Activated naive CD4-positive, alpha-beta T cell treated with anti-CD3 and anti-CD28 coated beads, Interleukin-2, amount 50 U/mL, for 24 hours (primary cell): ENCODE results near the gene PLA2G2F.

Experiments used
- H3K27ac Mint-ChIP-seq: one replicate; pipeline ENCODE4 v1.8.0; 2021; ENCODE audit warnings: mild to moderate bottlenecking, mixed read lengths
- H3K27me3 Mint-ChIP-seq: one replicate; pipeline ENCODE4 v1.8.0; 2021; ENCODE audit warnings: mixed read lengths
- H3K36me3 Mint-ChIP-seq: one replicate; pipeline ENCODE4 v1.8.0; 2021; ENCODE audit warnings: mixed read lengths
- H3K4me1 Mint-ChIP-seq: one replicate; pipeline ENCODE4 v1.8.0; 2021; ENCODE audit warnings: mixed read lengths
- H3K4me3 Mint-ChIP-seq: one replicate; pipeline ENCODE4 v1.8.0; 2021; ENCODE audit warnings: mild to moderate bottlenecking, mixed read lengths
- H3K9me3 Mint-ChIP-seq: one replicate; pipeline ENCODE4 v1.8.0; 2021; ENCODE audit warnings: mixed read lengths

The PLA2G2F gene

GRCh38 chr1:20184997-20185833 lies 46.1 kb downstream of the PLA2G2F start:
- H3K27me3 Mint-ChIP-seq: no peaks in the 10 kb centered on the region
- H3K36me3 Mint-ChIP-seq: no peaks in the 10 kb centered on the region
- peak overlapping the region; percentile 84 for H3K27ac Mint-ChIP-seq
- H3K9me3 Mint-ChIP-seq: no peaks in the 10 kb centered on the region
- H3K4me1 Mint-ChIP-seq: peaks cover 52% of the 10 kb centered on the region
- peak overlapping the region; percentile 84 for H3K4me3 Mint-ChIP-seq

DNA sequence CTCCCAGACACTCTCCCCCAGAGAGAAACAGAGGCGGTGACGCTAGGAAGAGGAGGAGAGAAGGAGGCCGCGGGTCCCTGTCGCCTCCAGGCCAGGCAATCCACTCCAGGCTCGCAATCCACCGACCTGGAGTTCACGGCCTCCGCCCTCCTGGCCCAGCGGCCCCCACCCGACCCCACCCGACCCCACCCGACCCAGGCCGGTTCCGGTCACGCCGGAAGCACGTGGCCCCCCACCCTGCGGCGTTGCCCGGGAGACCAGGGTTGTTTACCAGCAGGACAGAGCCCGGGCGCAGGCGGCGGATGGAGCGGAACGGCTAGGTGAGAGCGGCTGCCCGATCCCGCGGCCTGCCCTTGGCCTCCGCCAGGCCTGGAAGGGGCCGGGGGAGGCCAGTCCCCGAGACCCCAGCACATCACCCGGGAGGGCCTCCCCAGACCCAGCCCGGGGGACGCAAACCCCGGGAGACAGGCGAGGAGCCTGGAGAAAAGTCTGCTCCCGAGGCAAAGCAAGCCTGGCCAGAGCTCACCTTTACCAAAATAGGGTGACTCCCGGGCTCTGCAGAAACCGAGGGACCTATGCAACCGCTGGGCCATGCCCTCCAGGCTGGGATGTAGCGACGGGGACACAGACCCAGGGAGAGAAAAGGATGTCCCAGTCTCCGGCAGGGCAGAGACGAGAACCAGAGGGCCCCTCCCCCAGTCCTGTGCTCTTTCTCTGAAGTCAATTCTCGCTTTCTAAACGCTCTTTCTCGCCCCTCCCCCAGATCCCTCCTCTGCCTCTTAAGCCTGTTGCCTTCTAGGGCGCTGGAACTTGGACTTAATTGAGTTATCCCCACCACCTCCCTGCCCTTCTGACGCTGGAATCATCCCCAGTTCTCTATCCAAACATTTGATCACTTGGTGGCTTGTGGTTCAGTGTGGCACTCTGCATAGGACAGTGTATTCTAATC lies 47.0 kb downstream of the PLA2G2F start, which contains the start of the genes PLA2G2C and UBXN10:
TSS of gene PLA2G2C (minus strand) at position 685 of the 949 bp plus-strand sequence. CDS start 9,155 bp downstream, outside the sequence.
TSS of gene UBXN10 (plus strand) at position 263 of the 949 bp plus-strand sequence. CDS start 4,466 bp downstream, outside the sequence.
- Mint-ChIP-seq H3K4me3 (peak within 1 kb of the TSS; percentile 88), H3K4me1 (peaks cover 52% of the 10 kb centered on the region), H3K36me3 (no peaks in the 10 kb centered on the region)

GRCh38 chr1:20187103-20187812 lies 48.1 kb downstream of the PLA2G2F start:
- H3K27ac Mint-ChIP-seq: no peak overlapping the region
- no peaks in the 10 kb centered on the region for H3K9me3 Mint-ChIP-seq
- H3K36me3 Mint-ChIP-seq: no peaks in the 10 kb centered on the region
- no peaks in the 10 kb centered on the region for H3K27me3 Mint-ChIP-seq
- H3K4me3 Mint-ChIP-seq: peak overlapping the region; percentile 40
- peaks cover 52% of the 10 kb centered on the region for H3K4me1 Mint-ChIP-seq

More for the DNA sequence above, 47.0 kb downstream of the PLA2G2F start, which contains the start of the genes PLA2G2C and UBXN10:
- Mint-ChIP-seq H3K27ac (peak within 1 kb of the TSS; percentile 84), H3K9me3 (no peaks in the 10 kb centered on the region), H3K27me3 (no peaks in the 10 kb centered on the region)

- H3K4me1 Mint-ChIP-seq: peaks cover 52% of the 10 kb centered on the region
- no peaks in the 10 kb centered on the region for H3K36me3 Mint-ChIP-seq
- peak overlapping the region; percentile 40 for H3K4me3 Mint-ChIP-seq
- no peaks in the 10 kb centered on the region for H3K27me3 Mint-ChIP-seq
- H3K9me3 Mint-ChIP-seq: no peaks in the 10 kb centered on the region
- peak overlapping the region; percentile 81 for H3K27ac Mint-ChIP-seq
Observed at GRCh38 chr1:20187813-20188454, 48.8 kb downstream of the PLA2G2F start.

- Mint-ChIP-seq H3K27me3 (no peaks in the 10 kb centered on the region), H3K36me3 (no peaks in the 10 kb centered on the region), H3K27ac (peak overlapping the region; percentile 81), H3K4me3 (peak overlapping the region; percentile 40), H3K4me1 (peaks cover 52% of the 10 kb centered on the region), H3K9me3 (no peaks in the 10 kb centered on the region)
Observed at GRCh38 chr1:20188455-20188817, 49.3 kb downstream of the PLA2G2F start.

DNA sequence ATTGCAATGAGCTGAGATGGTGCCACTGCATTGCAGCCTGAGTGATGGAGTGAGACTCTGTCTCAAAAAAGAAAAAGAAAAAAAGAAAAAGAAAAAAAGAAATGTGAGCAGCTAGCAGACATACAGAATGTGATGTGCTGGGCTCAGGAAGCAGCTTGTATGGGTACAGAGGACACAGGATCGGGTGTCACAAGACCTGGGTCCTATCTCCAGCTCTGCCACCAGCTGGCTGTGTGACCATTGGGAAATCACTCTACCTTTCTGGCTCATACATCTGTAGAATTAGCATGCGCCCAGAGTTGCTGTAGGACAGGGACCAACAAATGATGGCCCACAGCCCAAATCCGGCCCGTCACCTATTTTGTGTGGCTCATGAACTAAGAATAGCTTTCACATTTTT lies 50.5 kb downstream of the PLA2G2F start:
- H3K9me3 Mint-ChIP-seq: no peaks in the 10 kb centered on the region
- H3K4me3 Mint-ChIP-seq: no peak overlapping the region
- H3K36me3 Mint-ChIP-seq: no peaks in the 10 kb centered on the region
- peaks cover 44% of the 10 kb centered on the region for H3K4me1 Mint-ChIP-seq
- H3K27ac Mint-ChIP-seq: no peak overlapping the region
- no peaks in the 10 kb centered on the region for H3K27me3 Mint-ChIP-seq

DNA sequence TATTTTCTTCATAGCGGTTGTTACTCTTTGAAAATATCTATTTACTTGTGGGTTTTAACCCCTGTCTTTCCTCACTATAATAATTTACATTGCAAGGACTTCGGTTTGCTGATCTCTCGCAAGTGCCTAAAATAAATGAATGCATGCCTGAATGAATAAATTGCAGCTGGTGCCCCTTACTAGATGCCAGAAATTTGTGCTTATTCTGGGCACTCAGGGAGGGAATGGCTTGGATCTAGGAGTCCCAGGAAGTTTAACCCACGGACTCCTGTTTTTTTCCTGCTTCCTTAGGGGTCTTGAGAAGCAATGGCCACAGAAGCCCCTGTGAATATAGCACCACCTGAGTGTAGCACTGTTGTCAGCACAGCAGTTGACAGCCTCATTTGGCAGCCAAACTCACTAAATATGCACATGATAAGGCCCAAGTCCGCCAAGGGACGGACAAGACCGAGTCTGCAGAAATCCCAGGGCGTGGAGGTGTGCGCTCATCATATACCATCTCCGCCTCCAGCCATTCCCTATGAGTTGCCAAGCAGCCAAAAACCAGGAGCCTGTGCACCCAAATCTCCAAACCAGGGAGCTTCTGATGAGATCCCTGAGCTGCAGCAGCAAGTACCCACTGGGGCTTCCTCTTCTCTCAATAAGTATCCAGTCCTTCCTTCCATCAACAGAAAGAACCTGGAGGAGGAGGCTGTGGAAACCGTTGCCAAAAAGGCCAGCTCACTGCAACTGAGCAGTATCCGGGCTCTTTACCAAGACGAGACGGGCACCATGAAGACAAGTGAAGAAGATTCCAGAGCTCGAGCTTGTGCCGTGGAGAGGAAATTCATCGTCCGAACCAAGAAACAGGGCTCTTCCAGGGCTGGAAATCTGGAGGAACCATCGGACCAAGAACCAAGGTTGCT lies 51.4 kb downstream of the PLA2G2F start:
- no peaks in the 10 kb centered on the region for H3K9me3 Mint-ChIP-seq
- peaks cover 2% of the 10 kb centered on the region for H3K27me3 Mint-ChIP-seq
- no peak overlapping the region for H3K27ac Mint-ChIP-seq
- no peak overlapping the region for H3K4me3 Mint-ChIP-seq
- H3K4me1 Mint-ChIP-seq: peaks cover 40% of the 10 kb centered on the region
- no peaks in the 10 kb centered on the region for H3K36me3 Mint-ChIP-seq

DNA sequence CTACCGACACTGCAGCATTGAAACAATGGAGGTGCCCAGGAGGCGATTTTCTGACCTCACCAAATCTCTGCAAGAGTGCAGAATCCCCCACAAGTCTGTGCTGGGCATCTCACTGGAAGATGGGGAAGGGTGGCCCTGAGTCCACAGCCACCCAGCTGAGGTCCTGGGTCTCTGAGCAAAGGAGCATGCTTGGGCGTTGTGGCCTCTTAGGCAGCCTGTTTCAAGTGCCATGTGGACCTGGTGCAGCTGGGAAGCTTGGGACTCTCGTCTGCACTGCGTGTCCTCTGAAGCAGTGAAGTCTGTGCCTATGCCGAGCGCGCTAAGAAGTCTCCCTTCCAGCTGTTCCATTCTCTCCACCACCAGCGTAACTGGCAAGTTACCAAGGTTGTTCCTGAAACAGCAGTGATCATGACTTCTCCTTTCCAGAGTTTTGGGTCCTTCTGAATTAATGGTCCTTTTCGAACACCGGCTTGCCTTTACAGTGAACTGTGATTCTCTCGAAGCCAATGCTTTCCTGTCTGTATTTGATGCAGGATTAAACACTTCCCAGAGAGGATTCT lies 52.2 kb downstream of the PLA2G2F start:
- Mint-ChIP-seq H3K4me3 (no peak overlapping the region), H3K9me3 (no peaks in the 10 kb centered on the region), H3K27ac (no peak overlapping the region), H3K36me3 (no peaks in the 10 kb centered on the region), H3K4me1 (peaks cover 35% of the 10 kb centered on the region), H3K27me3 (peaks cover 2% of the 10 kb centered on the region)

DNA sequence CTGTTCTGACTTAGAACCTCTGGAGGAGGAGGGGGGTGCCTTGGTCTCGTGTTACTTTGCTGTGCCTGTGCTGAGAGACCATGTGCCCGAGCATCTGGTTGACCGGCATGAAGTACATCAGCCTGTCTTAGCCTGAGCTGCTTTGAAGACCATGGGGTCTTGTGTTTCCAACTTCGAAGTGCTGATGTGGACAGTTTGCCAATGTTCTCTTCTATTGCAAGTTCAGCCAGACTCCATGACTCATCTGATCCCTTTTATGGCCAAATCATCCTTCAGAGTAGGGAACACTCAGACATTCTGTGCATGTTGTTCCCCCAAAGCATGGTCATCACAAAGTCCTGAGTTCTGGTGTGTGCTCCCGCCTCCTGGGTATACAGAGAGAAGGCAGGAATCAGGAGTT lies 53.2 kb downstream of the PLA2G2F start:
- H3K4me3 Mint-ChIP-seq: no peak overlapping the region
- no peak overlapping the region for H3K27ac Mint-ChIP-seq
- H3K9me3 Mint-ChIP-seq: no peaks in the 10 kb centered on the region
- peaks cover 2% of the 10 kb centered on the region for H3K27me3 Mint-ChIP-seq
- H3K36me3 Mint-ChIP-seq: no peaks in the 10 kb centered on the region
- peaks cover 25% of the 10 kb centered on the region for H3K4me1 Mint-ChIP-seq

GRCh38 chr1:20192871-20193411 lies 53.8 kb downstream of the PLA2G2F start:
- Mint-ChIP-seq H3K4me3 (no peak overlapping the region), H3K9me3 (no peaks in the 10 kb centered on the region), H3K36me3 (no peaks in the 10 kb centered on the region), H3K27me3 (peaks cover 2% of the 10 kb centered on the region), H3K4me1 (peaks cover 19% of the 10 kb centered on the region), H3K27ac (no peak overlapping the region)

- H3K27ac Mint-ChIP-seq: no peak overlapping the region
- no peaks in the 10 kb centered on the region for H3K9me3 Mint-ChIP-seq
- no peak overlapping the region for H3K4me3 Mint-ChIP-seq
- no peaks in the 10 kb centered on the region for H3K36me3 Mint-ChIP-seq
- peaks cover 7% of the 10 kb centered on the region for H3K4me1 Mint-ChIP-seq
- H3K27me3 Mint-ChIP-seq: peaks cover 2% of the 10 kb centered on the region
Observed at GRCh38 chr1:20194224-20194623, 55.1 kb downstream of the PLA2G2F start.

- H3K4me3 Mint-ChIP-seq: no peak overlapping the region
- H3K9me3 Mint-ChIP-seq: no peaks in the 10 kb centered on the region
- H3K27ac Mint-ChIP-seq: no peak overlapping the region
- H3K4me1 Mint-ChIP-seq: peaks cover 4% of the 10 kb centered on the region
- no peaks in the 10 kb centered on the region for H3K36me3 Mint-ChIP-seq
- H3K27me3 Mint-ChIP-seq: peaks cover 2% of the 10 kb centered on the region
Observed at GRCh38 chr1:20194757-20195461, 55.8 kb downstream of the PLA2G2F start.

DNA sequence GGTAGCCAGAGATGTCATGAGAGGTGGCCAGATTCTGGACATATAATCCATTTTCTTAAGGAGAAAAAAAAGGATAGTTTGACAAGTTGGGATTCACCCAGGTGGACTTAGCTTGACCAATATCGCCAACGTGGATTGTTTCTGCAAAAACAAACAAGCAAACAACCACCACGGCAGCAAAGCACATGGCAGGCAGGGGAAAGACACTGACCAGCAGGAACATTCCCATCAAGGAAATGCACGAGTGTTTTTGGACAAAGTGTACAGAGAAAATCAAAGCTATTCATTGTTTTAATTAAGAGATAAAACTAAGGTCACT lies 56.3 kb downstream of the PLA2G2F start:
- H3K36me3 Mint-ChIP-seq: no peaks in the 10 kb centered on the region
- H3K4me3 Mint-ChIP-seq: no peak overlapping the region
- no peaks in the 10 kb centered on the region for H3K9me3 Mint-ChIP-seq
- H3K27me3 Mint-ChIP-seq: peaks cover 2% of the 10 kb centered on the region
- no peak overlapping the region for H3K27ac Mint-ChIP-seq
- peaks cover 4% of the 10 kb centered on the region for H3K4me1 Mint-ChIP-seq
